ENCODE data around the gene TUBB4A.

DNA sequence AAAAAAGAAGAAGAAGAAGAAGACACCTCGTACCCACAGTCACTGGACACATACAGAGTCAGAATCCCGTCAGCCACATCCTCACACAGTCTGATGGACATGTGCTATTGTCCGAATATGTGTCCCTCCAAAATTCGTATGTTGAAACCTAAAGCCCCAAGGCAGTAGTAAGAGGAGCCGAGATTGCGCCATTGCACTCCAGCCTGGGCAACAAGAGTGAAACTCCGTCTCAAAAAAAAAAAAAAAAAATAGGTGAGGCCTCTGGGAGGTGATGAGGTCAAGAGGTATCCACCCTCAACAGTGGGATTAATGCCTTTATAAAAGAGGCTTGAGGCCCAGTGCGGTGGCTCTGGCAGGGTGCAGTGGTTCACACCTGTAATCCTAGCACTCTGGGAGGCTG lies 17.9 kb downstream of the TUBB4A start:
- TF ChIP-seq, protein P1, sequence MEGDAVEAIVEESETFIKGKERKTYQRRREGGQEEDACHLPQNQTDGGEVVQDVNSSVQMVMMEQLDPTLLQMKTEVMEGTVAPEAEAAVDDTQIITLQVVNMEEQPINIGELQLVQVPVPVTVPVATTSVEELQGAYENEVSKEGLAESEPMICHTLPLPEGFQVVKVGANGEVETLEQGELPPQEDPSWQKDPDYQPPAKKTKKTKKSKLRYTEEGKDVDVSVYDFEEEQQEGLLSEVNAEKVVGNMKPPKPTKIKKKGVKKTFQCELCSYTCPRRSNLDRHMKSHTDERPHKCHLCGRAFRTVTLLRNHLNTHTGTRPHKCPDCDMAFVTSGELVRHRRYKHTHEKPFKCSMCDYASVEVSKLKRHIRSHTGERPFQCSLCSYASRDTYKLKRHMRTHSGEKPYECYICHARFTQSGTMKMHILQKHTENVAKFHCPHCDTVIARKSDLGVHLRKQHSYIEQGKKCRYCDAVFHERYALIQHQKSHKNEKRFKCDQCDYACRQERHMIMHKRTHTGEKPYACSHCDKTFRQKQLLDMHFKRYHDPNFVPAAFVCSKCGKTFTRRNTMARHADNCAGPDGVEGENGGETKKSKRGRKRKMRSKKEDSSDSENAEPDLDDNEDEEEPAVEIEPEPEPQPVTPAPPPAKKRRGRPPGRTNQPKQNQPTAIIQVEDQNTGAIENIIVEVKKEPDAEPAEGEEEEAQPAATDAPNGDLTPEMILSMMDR (conservative IDR thresholded peaks at IDR 0.05; ENCODE audit: low read length), result no peak
- TF ChIP-seq EZH2phosphoT487 (IDR thresholded peaks at IDR 0.05; ENCODE audit: borderline replicate concordance, low read depth, low read length), result no peak
